CD4-positive, alpha-beta T cell treated with Interleukin-17A for 4 hours (primary cell): ENCODE data around the gene DNAH14.
"Not testable (repeated sequence)": the region's sequence is repeated elsewhere in the genome, so short reads cannot be mapped to it uniquely, and the experiment has no call there.

Source experiments
- DNase-seq: peaks from one replicate; pipeline ENCODE4 v3.0.0-alpha.2; 2020; ENCODE audit warnings: mixed read lengths

Gene DNAH14

DNA sequence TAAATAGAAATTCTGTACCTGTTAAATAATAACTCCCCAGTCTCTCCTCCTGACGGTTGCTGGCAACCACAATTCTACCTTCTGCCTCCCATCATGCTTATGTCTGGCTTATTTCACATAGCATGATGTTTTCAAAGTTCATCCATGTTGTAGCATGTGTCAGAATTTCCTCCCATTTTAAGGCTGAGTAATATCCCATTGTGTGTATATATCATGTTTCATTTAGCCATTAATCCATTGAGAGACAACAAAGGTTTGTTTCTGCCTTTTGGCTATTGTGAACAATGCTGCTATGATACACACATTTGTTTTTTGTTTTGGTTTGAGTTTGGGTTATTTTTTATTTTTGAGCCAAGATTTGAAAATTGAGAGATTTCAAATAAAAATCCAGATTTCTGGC lies 426.4 kb downstream of the DNAH14 start:
- DNase-seq, result no peak

DNA sequence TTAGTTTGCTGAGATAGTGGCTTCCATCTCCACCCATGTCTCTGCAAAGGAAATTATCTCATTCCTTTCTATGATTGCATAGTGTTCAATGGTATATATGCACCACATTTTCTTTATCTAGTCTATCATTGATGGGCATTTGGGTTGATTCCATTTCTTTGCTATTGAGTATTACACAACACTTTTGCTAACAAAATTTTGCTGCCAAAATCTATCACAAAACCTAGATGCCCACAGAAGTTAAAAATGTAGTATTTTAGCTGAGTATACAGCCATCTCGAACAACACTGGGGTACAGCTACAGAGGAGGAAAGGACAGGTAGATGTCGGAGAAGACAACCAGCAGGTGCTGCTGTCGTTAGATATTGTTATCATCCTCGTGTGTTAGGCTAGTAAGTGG lies 430.6 kb downstream of the DNAH14 start:
- no peak for DNase-seq

DNA sequence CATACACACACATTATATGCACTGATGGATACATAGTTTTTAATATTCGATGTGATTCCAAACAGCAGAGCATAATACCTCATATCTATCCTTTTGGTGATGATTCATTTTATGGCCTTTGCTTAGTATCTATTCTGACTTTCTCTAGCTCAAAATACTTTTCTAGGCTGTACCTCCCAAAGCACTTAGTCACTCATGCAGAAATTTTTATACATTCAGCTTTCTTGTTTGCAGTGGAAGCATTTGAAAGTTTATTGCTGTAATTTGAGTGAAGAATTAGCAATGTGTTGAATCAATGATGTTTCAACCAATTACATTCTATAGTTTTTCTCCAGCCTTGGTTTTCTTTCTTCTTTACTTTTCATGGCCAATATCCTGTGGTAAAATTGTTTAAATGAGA lies 431.7 kb downstream of the DNAH14 start:
- no peak for DNase-seq

GRCh38 chr1:225362805-225363204 lies 433.3 kb downstream of the DNAH14 start:
- DNase-seq, result no peak

- no peak for DNase-seq
Measured at GRCh38 chr1:225364439-225364838, 435.0 kb downstream of the DNAH14 start.

DNA sequence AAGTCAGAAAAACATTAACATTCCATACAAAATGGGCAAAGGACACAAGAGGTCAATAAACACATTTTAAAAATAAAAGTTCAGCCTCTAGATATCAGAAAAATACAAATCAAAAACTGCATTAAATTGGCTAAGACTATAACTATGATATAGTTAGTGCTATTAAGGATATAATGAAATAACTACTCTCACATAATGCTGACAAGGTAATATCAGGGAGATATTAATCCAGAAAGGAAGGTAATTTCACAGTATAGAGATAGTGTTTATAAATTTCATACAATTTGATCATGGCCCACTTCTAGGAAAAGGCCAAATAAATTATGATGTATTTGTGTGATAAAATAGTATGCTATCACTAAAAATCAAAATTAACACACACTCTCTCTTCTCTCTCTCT lies 436.5 kb downstream of the DNAH14 start:
- no peak for DNase-seq

DNA sequence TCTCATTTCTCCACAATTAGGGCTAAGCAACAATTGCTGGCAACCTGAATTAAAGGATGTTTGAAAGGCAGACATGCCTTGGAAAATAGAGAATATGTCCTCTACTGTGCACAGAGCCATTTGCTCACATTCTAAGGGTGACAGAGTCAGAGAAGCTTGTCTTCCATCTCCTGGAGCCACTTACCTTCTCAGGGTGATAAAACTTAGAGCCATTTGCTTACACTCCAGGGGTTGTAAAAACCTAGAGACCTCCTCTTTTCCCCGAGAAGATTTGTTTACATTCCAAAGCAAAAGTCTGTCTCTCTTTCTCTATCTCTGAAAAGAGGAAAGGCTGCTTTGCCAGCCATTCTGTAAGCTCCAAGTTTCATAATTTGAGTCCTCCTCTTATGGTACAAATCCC lies 437.1 kb downstream of the DNAH14 start:
- no peak for DNase-seq

- no peak for DNase-seq
Measured at GRCh38 chr1:225368036-225368552, 438.6 kb downstream of the DNAH14 start.

DNA sequence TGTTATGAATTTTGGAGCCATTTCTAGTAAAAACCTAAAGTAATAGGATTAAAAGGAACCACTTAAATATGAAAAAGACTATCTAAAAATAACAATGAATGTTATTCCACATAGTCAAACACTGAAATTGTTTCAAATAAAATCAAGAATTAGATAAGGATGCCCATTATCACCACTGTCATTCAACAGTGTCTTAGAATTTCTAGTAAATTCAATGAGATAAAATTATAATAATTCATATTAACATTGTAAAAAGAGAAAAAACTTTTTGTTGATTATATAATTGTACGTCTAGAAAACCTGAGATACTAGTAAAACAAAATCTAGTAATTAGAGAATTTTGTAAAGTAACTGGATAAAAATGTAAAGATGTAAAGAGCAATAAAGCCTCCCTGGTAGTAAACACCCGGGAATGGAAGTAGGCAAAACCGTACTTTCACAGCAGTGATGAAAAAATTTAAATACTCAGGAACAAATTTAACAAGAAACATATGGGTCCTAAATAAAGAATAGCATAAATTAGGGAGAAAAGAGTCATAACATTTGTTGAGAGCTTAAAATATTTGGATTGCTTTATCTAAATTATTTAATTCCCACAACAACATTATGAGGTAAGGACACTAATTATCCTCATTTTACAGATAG lies 442.0 kb downstream of the DNAH14 start:
- no peak for DNase-seq

DNA sequence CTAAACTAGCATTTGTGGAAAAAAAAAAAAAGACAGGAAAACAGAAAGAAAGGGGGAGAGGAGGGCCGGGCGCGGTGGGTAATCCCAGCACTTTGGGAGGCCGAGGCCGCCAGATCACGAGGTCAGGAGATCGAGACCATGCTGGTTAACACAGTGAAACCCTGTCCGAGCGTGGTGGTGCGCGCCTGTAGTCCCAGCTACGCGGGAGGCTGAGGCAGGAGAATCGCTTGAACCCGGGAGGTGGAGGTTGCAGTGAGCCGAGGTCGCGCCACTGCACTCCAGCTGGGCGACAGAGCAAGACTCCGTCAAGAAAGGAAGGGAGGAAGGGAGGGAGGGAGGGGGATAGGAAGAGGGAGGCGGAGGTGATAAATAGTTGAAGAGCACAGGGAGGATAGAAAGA lies 443.7 kb downstream of the DNAH14 start:
- DNase-seq, result no peak

GRCh38 chr1:225374996-225375395 lies 445.5 kb downstream of the DNAH14 start:
- no peak for DNase-seq

DNA sequence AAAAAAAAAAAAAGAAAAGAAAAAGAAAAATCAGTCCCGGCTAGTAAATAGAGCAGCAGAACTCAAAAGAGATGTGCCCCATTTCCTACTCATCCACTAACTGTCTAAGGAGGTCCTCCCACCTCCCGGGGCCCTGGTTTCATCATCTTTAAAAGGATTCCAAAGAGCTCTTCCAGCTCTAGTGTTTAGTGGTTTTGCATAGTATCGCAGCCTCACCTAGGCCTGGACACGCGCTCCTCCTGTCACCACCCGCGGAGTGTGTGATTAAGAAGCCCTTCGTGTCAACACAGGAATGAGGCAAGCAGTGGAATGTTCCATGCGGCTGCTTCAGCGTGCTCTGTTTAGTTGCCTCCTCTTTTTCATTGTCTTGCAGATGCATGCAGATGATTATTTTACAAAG lies 449.4 kb downstream of the DNAH14 start:
- DNase-seq, result no peak

- DNase-seq, result no peak
Measured at GRCh38 chr1:225380691-225381090, 451.2 kb downstream of the DNAH14 start.

DNA sequence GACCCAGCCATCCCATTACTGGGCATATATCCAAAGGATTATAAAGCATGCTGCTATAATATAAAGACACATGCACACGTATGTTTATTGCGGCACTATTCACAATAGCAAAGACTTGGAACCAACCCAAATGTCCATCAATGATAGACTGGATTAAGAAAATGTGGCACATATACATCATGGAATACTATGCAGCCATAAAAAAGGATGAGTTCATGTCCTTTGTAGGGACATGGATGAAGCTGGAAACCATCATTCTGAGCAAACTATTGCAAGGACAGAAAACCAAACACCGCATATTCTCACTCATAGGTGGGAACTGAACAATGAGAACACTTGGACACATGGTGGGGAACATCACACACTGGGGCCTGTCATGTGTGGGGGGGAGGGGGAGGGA lies 457.4 kb downstream of the DNAH14 start:
- not testable (repeated sequence) for DNase-seq

- DNase-seq, result no peak
Measured at GRCh38 chr1:225388372-225388771, 458.9 kb downstream of the DNAH14 start.

- DNase-seq, result no peak
Measured at GRCh38 chr1:225389843-225390242, 460.4 kb downstream of the DNAH14 start.

DNA sequence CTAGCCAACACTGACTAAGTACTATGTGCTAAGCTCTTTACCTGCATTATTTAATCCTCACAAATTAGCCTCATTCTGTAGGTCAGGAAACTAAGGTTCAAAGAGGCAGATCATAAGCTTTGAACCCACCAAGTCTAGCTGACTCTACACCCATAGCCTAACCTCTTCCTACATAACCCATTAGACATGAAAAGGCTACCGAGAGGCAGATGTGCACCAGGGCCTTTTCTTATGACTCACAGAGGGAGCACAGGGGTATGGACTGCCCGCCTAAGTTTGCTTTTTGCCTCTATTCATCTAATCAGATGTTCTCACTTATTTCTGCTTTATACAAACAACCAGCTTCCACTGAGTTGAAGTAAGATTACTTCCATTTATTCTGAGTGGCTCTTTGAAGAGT lies 466.9 kb downstream of the DNAH14 start:
- DNase-seq, result no peak

GRCh38 chr1:225400968-225401367 lies 471.5 kb downstream of the DNAH14 start:
- no peak for DNase-seq

- no peak for DNase-seq
Measured at GRCh38 chr1:225406976-225407725, 477.7 kb downstream of the DNAH14 start.

GRCh38 chr1:225407755-225408154 lies 478.3 kb downstream of the DNAH14 start:
- no peak for DNase-seq

GRCh38 chr1:225408249-225408648 lies 478.8 kb downstream of the DNAH14 start:
- no peak for DNase-seq

DNA sequence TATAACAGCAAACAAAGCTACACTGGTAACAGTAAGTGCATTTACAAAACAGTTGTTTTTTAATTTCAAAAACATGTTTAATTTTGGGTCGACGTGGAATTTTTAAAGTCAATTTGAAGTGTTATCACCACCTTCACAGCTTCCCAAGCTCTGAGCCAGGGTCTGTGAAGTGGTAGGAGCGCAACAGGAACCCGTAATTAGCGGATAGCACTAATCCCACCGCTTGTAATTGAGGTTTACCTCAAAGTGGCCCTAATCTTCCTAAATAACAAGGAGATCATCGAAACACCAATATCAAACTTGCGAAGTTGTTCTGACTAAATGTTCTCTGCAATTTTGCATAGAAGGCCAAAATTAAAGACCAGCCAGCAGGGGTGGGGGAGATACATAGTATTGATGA lies 479.6 kb downstream of the DNAH14 start:
- DNase-seq, result no peak

- no peak for DNase-seq
Measured at GRCh38 chr1:225410036-225410435, 480.6 kb downstream of the DNAH14 start.

DNA sequence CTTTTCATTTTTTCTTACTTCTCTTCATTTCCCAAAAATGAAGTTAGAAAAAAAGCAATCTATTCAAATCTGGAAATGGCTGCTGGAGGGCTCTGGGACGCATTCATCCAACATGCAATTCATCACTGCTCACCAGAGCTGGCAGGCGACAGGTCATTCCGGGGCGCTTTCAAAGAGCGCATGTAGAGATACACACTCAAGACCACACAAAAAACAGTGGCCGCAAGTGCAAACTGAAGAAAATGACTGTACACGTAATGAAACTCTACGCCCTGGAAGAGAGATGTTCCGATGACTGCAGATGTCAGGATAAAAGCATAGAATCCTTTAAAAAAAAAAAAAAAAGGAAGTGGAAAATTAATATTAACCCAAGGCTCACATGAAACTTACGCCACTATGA lies 482.8 kb downstream of the DNAH14 start:
- no peak for DNase-seq
